K562 (cell line): ENCODE measurements around the gene DEFB113. TPM values are rescaled to one million over a fixed set of nuclear protein-coding genes. Genes with fewer than 3 reads are reported as not detected.

Experiments
- C11orf30 ChIP-seq: fragments of 450-650 bp; IDR thresholded peaks from 2 replicates; pipeline ENCODE4 v1.6.1; 2016; ENCODE audit warnings: low read depth, mild to moderate bottlenecking
- GTF2E2 ChIP-seq: fragments of 200-800 bp; sonication (Bioruptor generic); IDR thresholded peaks from 2 replicates; pipeline ENCODE4 v1.6.1; 2016; ENCODE audit warnings: missing genetic modification characterization, missing compliant biosample characterization
- GTF2F1 ChIP-seq: IDR thresholded peaks from 2 replicates; pipeline ENCODE4 v1.6.1; 2011; ENCODE audit warnings: low read depth, low read length, improper control_type of control experiment
- MAFG ChIP-seq: fragments of 450-650 bp; conservative IDR thresholded peaks from 2 replicates; pipeline ENCODE4 v1.6.1; 2016; ENCODE audit warnings: missing genetic modification characterization, missing compliant biosample characterization
- NFXL1 ChIP-seq: fragments of 450-650 bp; formaldehyde crosslinking; IDR thresholded peaks from 2 replicates; pipeline ENCODE4 v1.4.0; 2021; ENCODE audit warnings: mild to moderate bottlenecking
- PCBP1 ChIP-seq: fragments of 200-400 bp; formaldehyde crosslinking; IDR thresholded peaks from 2 replicates; pipeline ENCODE4 v1.6.1; 2018; ENCODE audit warnings: mild to moderate bottlenecking, low read depth, low read length; ENCODE audit not compliant: poor library complexity, severe bottlenecking
- RB1 ChIP-seq: fragments of 450-650 bp; IDR thresholded peaks from 2 replicates; pipeline ENCODE4 v1.6.1; 2017; ENCODE audit warnings: low read depth, mild to moderate bottlenecking
- RBFOX2 ChIP-seq: fragments of 200-400 bp; formaldehyde crosslinking; IDR thresholded peaks from 2 replicates; pipeline ENCODE4 v1.6.1; 2017; ENCODE audit warnings: low read depth, mild to moderate bottlenecking, low read length, moderate library complexity
- RUNX1 ChIP-seq: sonication (generic); IDR thresholded peaks from 2 replicates; pipeline ENCODE4 v1.6.1; 2016; ENCODE audit warnings: antibody characterized with exemption, low read depth
- SAP30 ChIP-seq: fragments of 200-600 bp; sonication (generic); IDR thresholded peaks from 2 replicates; pipeline ENCODE4 v1.6.1; 2012; ENCODE audit warnings: borderline replicate concordance, low read depth, mild to moderate bottlenecking, moderate library complexity, low read length, control low read depth, inconsistent platforms; ENCODE audit not compliant: insufficient read depth, poor library complexity, severe bottlenecking
- SP1 ChIP-seq: sonication (generic); formaldehyde crosslinking; IDR thresholded peaks from 2 replicates; pipeline ENCODE4 v1.8.1; 2022; ENCODE audit warnings: mild to moderate bottlenecking, missing genetic modification reagents
- ZNF165 ChIP-seq: fragments of 250-450 bp; sonication (Bioruptor Pico); IDR thresholded peaks from 2 replicates; pipeline ENCODE4 v1.4.0; 2020; ENCODE audit warnings: borderline replicate concordance
- ZNF174 ChIP-seq: fragments of 250-450 bp; sonication (Bioruptor Pico); IDR thresholded peaks from 2 replicates; pipeline ENCODE4 v1.4.0; 2020; ENCODE audit warnings: mild to moderate bottlenecking
- ZNF253 ChIP-seq: fragments of 250-450 bp; sonication (Bioruptor Pico); conservative IDR thresholded peaks from 2 replicates; pipeline ENCODE4 v1.6.1; 2021; ENCODE audit warnings: mild to moderate bottlenecking
- ZNF282 ChIP-seq: sonication (generic); formaldehyde crosslinking; IDR thresholded peaks from 2 replicates; pipeline ENCODE4 v1.8.1; 2023; ENCODE audit warnings: missing genetic modification reagents
- ZNF699 ChIP-seq: fragments of 250-450 bp; sonication (Bioruptor Pico); IDR thresholded peaks from 2 replicates; pipeline ENCODE4 v1.8.0; 2021; ENCODE audit warnings: mild to moderate bottlenecking, moderate library complexity; ENCODE audit not compliant: insufficient replicate concordance
- polyA plus RNA-seq, 8 experiments: library from polyadenylated mRNA; depleted of rRNA in 4 of 8; stranded (reverse) in 5 of 8; unstranded in 3 of 8; fragments of >200 nt; fragmentation: Nextera tagmentation in 2 of 8; fragmentation: Illumina TruSeq in 1 of 8; extraction: Ambion mirVana in 2 of 8; extraction: Trizol in 1 of 8; gene quantifications; 2 replicates each; pipeline versions ENCODE4 v1.2.1 to v1.2.3, GENCODE V29; 2011 to 2014; ENCODE audit warnings: inconsistent platforms in 1 of 8, missing spikeins in 1 of 8
- total RNA-seq, 7 experiments: library from RNA; depleted of rRNA in 6 of 7; stranded (reverse); fragments of >200 nt in 6 of 7; fragmentation: Illumina TruSeq in 2 of 7; extraction: Trizol in 2 of 7; gene quantifications; 2 replicates each; pipeline versions ENCODE4 v1.2.1 to v1.2.3, GENCODE V29; 2011 to 2021; ENCODE audit warnings: low replicate concordance in 1 of 7
- TF ChIP-seq, protein P1 (sequence below): sonication (generic); formaldehyde crosslinking; IDR thresholded peaks from 2 replicates; pipeline ENCODE4 v1.9.0; 2022; ENCODE audit warnings: mild to moderate bottlenecking, missing genetic modification reagents
- TF ChIP-seq, protein P2 (sequence below): fragments of 450-650 bp; conservative IDR thresholded peaks from 2 replicates; pipeline ENCODE4 v1.6.1; 2016; ENCODE audit warnings: missing genetic modification characterization, low read depth, mild to moderate bottlenecking, missing compliant biosample characterization, moderate library complexity
- TF ChIP-seq, protein P3 (sequence below): fragments of 250-450 bp; sonication (Bioruptor Pico); IDR thresholded peaks from 2 replicates; pipeline ENCODE4 v1.5.1; 2021; ENCODE audit warnings: mild to moderate bottlenecking
- TF ChIP-seq, protein P4 (sequence below): fragments of 450-650 bp; formaldehyde crosslinking; IDR thresholded peaks from 2 replicates; pipeline ENCODE4 v1.4.0; 2020; ENCODE audit warnings: mild to moderate bottlenecking, moderate library complexity

DEFB113 gene
- total and polyA plus RNA-seq, 9 of the 15 experiments (the other 6 are each of a cell fraction or from before 2014, with no cell fraction given) = not detected

DNA sequence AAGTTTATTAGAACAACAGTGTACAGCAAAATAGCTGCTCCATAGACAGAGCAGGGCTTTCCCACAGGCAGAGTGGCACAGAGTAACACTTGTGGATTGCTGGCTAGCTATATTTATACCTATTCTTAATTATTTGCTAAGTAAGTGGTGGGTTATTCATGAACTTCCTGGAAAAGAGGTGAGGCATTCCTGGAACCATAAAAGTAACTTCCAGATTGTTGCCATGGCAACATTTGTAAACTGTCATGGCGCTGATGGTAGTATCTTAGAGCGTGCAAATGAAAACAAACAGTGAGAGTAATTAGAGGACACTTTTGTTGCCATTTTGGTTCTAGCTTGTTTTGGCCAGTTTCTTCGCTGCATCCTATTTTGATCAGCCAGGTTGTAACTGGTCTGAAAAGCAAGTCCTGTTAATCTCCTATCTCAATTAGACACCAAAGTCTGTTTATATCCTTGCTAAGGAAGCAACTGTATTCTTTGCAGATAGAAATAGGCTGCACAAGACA lies 29.4 kb downstream of the DEFB113 start (continued):
- TF ChIP-seq SP1 (CRISPR knock-in tag) = no peak
- no peak for TF ChIP-seq GTF2E2 (tag)
- TF ChIP-seq RUNX1 = no peak
- no peak for TF ChIP-seq PCBP1
- TF ChIP-seq ZNF165 (CRISPR knock-in tag) = no peak
- TF ChIP-seq, protein P1, sequence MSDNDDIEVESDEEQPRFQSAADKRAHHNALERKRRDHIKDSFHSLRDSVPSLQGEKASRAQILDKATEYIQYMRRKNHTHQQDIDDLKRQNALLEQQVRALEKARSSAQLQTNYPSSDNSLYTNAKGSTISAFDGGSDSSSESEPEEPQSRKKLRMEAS (CRISPR knock-in tag) = no peak
- no peak for TF ChIP-seq RBFOX2
- TF ChIP-seq ZNF174 (CRISPR knock-in tag) = no peak
- no peak for TF ChIP-seq NFXL1
- TF ChIP-seq MAFG (tag) = no peak
- no peak for TF ChIP-seq C11orf30
- no peak for TF ChIP-seq ZNF282 (CRISPR knock-in tag)
- TF ChIP-seq RB1 = no peak
- no peak for TF ChIP-seq ZNF253 (CRISPR knock-in tag)
- TF ChIP-seq GTF2F1 = no peak
- TF ChIP-seq SAP30 = peak; percentile 61
- TF ChIP-seq ZNF699 (CRISPR knock-in tag) = no peak
- TF ChIP-seq, protein P2, sequence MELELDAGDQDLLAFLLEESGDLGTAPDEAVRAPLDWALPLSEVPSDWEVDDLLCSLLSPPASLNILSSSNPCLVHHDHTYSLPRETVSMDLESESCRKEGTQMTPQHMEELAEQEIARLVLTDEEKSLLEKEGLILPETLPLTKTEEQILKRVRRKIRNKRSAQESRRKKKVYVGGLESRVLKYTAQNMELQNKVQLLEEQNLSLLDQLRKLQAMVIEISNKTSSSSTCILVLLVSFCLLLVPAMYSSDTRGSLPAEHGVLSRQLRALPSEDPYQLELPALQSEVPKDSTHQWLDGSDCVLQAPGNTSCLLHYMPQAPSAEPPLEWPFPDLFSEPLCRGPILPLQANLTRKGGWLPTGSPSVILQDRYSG (tag) = no peak; the same call in 1 of the 2 replicates
- TF ChIP-seq, protein P3, sequence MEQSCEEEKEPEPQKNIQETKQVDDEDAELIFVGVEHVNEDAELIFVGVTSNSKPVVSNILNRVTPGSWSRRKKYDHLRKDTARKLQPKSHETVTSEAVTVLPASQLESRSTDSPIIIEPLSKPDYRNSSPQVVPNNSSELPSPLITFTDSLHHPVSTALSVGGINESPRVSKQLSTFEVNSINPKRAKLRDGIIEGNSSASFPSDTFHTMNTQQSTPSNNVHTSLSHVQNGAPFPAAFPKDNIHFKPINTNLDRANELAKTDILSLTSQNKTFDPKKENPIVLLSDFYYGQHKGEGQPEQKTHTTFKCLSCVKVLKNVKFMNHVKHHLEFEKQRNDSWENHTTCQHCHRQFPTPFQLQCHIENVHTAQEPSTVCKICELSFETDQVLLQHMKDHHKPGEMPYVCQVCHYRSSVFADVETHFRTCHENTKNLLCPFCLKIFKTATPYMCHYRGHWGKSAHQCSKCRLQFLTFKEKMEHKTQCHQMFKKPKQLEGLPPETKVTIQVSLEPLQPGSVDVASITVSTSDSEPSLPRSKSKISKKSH = no peak
- TF ChIP-seq, protein P4, sequence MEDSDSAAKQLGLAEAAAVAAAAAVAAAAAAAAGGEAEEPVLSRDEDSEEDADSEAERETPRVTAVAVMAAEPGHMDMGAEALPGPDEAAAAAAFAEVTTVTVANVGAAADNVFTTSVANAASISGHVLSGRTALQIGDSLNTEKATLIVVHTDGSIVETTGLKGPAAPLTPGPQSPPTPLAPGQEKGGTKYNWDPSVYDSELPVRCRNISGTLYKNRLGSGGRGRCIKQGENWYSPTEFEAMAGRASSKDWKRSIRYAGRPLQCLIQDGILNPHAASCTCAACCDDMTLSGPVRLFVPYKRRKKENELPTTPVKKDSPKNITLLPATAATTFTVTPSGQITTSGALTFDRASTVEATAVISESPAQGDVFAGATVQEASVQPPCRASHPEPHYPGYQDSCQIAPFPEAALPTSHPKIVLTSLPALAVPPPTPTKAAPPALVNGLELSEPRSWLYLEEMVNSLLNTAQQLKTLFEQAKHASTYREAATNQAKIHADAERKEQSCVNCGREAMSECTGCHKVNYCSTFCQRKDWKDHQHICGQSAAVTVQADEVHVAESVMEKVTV = no peak
